HCT116 (cell line): Measurements from ENCODE around the gene ARHGDIA. TPM values are rescaled to one million over a fixed set of nuclear protein-coding genes. Genes with fewer than 3 reads are reported as not detected.

Source experiments
- ATAC-seq: fragments of 200-7000 bp; cut with Tn5 transposase; 2 replicates; pipeline ENCODE4 v1.9.1; 2020; ENCODE audit warnings: mild to moderate bottlenecking, moderate library complexity
- BruUV-seq: library from RNA; stranded (reverse); fragments of 400-500 nt; replicated peaks from 2 replicates; lab custom pipeline; 2021; lab: Mats Ljungman, UMichigan
- CTCF ChIA-PET: fragments of 300-600 bp; sonication (Branson Sonifier 250); formaldehyde crosslinking; loops from one replicate; lab custom pipeline; 2021; ENCODE audit warnings: antibody characterized with exemption; lab: Charles Lee
- POLR2A ChIA-PET: fragments of 300-600, 350-600 bp; sonication (Branson Sonifier 250); formaldehyde crosslinking; loops from one replicate; lab custom pipeline; 2021; ENCODE audit warnings: antibody characterized with exemption; lab: Charles Lee
- RAD21 ChIA-PET, 2 experiments: fragments of 300-600 bp; sonication (Branson Sonifier 250); formaldehyde crosslinking; loops; one replicate each; lab custom pipeline; 2023; ENCODE audit warnings: low total read pairs in 2 of 2; ENCODE audit not compliant: uncharacterized antibody in 2 of 2, unreplicated experiment in 2 of 2, low non-redundant PET in 1 of 2; lab: Charles Lee
- DNase-seq: peaks from one replicate; pipeline ENCODE4 v3.0.0-alpha.2; 2010; ENCODE audit warnings: low read depth, low spot score
- H2AFZ ChIP-seq: fragments of 200-600 bp; shearing (Covaris generic), sonication (generic); 2 replicates; pipeline ENCODE4 v1.6.1; 2017; ENCODE audit warnings: low read depth, mixed run types, mixed read lengths, antibody characterized with exemption, low read length; ENCODE audit not compliant: poor library complexity, severe bottlenecking
- H3K27ac ChIP-seq: 2 replicates; pipeline ENCODE4 v1.5.1; 2012; ENCODE audit warnings: low read depth, low read length
- H3K27me3 ChIP-seq: fragments of 200-600 bp; sonication (generic); 2 replicates; pipeline ENCODE4 v1.6.1; 2016; ENCODE audit warnings: mixed run types, low read length, mixed read lengths; ENCODE audit not compliant: insufficient read depth
- H3K36me3 ChIP-seq, 2 experiments: fragments of 200-500 bp in 1 of 2; fragments of 200-600 bp in 1 of 2; sonication (Bioruptor generic) in 1 of 2; sonication (generic) in 1 of 2; 2 replicates each; pipeline versions ENCODE4 v1.5.1 to v1.6.1; 2014 to 2016; ENCODE audit warnings: low read length in 2 of 2, inconsistent platforms in 1 of 2, mixed read lengths in 1 of 2, mixed run types in 1 of 2; ENCODE audit not compliant: insufficient read depth in 2 of 2, control insufficient read depth in 1 of 2
- H3K4me1 ChIP-seq, 2 experiments: fragments of 200-600 bp in 1 of 2; sonication (generic) in 1 of 2; 2 replicates each; pipeline versions ENCODE4 v1.5.1 to v1.6.1; 2012 to 2017; ENCODE audit warnings: low read length in 2 of 2, inconsistent platforms in 1 of 2, mild to moderate bottlenecking in 1 of 2, mixed read lengths in 1 of 2, mixed run types in 1 of 2, moderate library complexity in 1 of 2; ENCODE audit not compliant: insufficient read depth in 2 of 2, control insufficient read depth in 1 of 2
- H3K4me2 ChIP-seq: fragments of 200-600 bp; sonication (generic); 2 replicates; pipeline ENCODE4 v1.6.1; 2017; ENCODE audit warnings: mixed run types, low read length, mixed read lengths
- H3K4me3 ChIP-seq, 2 experiments: fragments of 200-600 bp in 1 of 2; sonication (generic) in 1 of 2; replicated peaks in 1 of 2; 2 replicates each; pipeline ENCODE4 v1.5.1; 2011 to 2016; ENCODE audit warnings: low read length in 2 of 2, control low read depth in 1 of 2, low read depth in 1 of 2, mild to moderate bottlenecking in 1 of 2, mixed read lengths in 1 of 2, mixed run types in 1 of 2
- H3K79me2 ChIP-seq: fragments of 200-600 bp; sonication (generic); 2 replicates; pipeline ENCODE4 v1.6.1; 2017; ENCODE audit warnings: mild to moderate bottlenecking, mixed run types, low read length, moderate library complexity, mixed read lengths; ENCODE audit not compliant: insufficient read depth
- H3K9ac ChIP-seq: fragments of 200-600 bp; sonication (generic); 2 replicates; pipeline ENCODE4 v1.6.1; 2016; ENCODE audit warnings: low read length, mixed read lengths
- H3K9me2 ChIP-seq: fragments of 200-600 bp; sonication (generic), shearing (Covaris generic); 2 replicates; pipeline ENCODE4 v1.6.1; 2017; ENCODE audit warnings: mixed run types, mild to moderate bottlenecking, moderate library complexity; ENCODE audit not compliant: insufficient read depth
- H3K9me3 ChIP-seq, 2 experiments: fragments of 200-500 bp in 1 of 2; fragments of 200-600 bp in 1 of 2; sonication (Bioruptor generic) in 1 of 2; sonication (generic) in 1 of 2; 2 replicates each; pipeline ENCODE4 v1.6.1; 2014 to 2017; ENCODE audit warnings: low read length in 2 of 2, mixed read lengths in 2 of 2, inconsistent platforms in 1 of 2, low read depth in 1 of 2, mild to moderate bottlenecking in 1 of 2, mixed run types in 1 of 2, moderate library complexity in 1 of 2; ENCODE audit not compliant: control insufficient read depth in 1 of 2, insufficient read depth in 1 of 2
- H4K20me1 ChIP-seq: fragments of 200-600 bp; sonication (generic), shearing (Covaris generic); 2 replicates; pipeline ENCODE4 v1.6.1; 2017; ENCODE audit warnings: mixed run types, mild to moderate bottlenecking, moderate library complexity; ENCODE audit not compliant: insufficient read depth
- CBX3 ChIP-seq: IDR thresholded peaks from 2 replicates; pipeline ENCODE4 v1.6.1; 2012; ENCODE audit warnings: low read depth
- CEBPB ChIP-seq: IDR thresholded peaks from 2 replicates; pipeline ENCODE4 v1.6.1; 2012; ENCODE audit warnings: low read depth
- EGR1 ChIP-seq: IDR thresholded peaks from 2 replicates; pipeline ENCODE4 v1.6.1; 2012; ENCODE audit warnings: low read depth
- EZH2 ChIP-seq: fragments of 200-600 bp; sonication (generic); IDR thresholded peaks from 2 replicates; pipeline ENCODE4 v1.6.1; 2017; ENCODE audit warnings: antibody characterized with exemption, mixed run types
- JUND ChIP-seq: IDR thresholded peaks from 2 replicates; pipeline ENCODE4 v1.6.1; 2012
- POLR2A ChIP-seq: IDR thresholded peaks from 2 replicates; pipeline ENCODE4 v1.7.0; 2011; ENCODE audit warnings: borderline replicate concordance; ENCODE audit not compliant: insufficient read depth, insufficient read length; ENCODE audit errors: extremely low read depth
- POLR2AphosphoS5 ChIP-seq: IDR thresholded peaks from 2 replicates; pipeline ENCODE4 v1.6.1; 2011; ENCODE audit warnings: mild to moderate bottlenecking, low read depth, low read length, moderate library complexity
- RAD21 ChIP-seq: IDR thresholded peaks from 2 replicates; pipeline ENCODE4 v1.6.1; 2012; ENCODE audit warnings: low read depth, mild to moderate bottlenecking
- SIN3A ChIP-seq: IDR thresholded peaks from 2 replicates; pipeline ENCODE4 v1.6.1; 2012; ENCODE audit warnings: low read depth
- SP1 ChIP-seq: IDR thresholded peaks from 2 replicates; pipeline ENCODE4 v1.6.1; 2012; ENCODE audit warnings: low read depth
- TCF7L2 ChIP-seq: IDR thresholded peaks from 2 replicates; pipeline ENCODE4 v1.7.0; 2011; ENCODE audit warnings: borderline replicate concordance, inconsistent platforms; ENCODE audit not compliant: insufficient read depth, insufficient read length; ENCODE audit errors: extremely low read depth
- YY1 ChIP-seq: IDR thresholded peaks from 2 replicates; pipeline ENCODE4 v1.6.1; 2011; ENCODE audit warnings: low read length, low read depth, moderate library complexity, mild to moderate bottlenecking; ENCODE audit not compliant: insufficient replicate concordance; ENCODE audit errors: extremely low read depth
- ZFX ChIP-seq: fragments of 450-650 bp; IDR thresholded peaks from 2 replicates; pipeline ENCODE4 v1.6.1; 2017
- ZNF274 ChIP-seq: fragments of 200-500 bp; sonication (Bioruptor generic); IDR thresholded peaks from 2 replicates; pipeline ENCODE4 v1.6.1; 2014; ENCODE audit warnings: mild to moderate bottlenecking, low read depth, low read length, inconsistent platforms
- intact Hi-C: fragments of 100-400 bp; cut with micrococcal nuclease; formaldehyde crosslinking; loops from 2 replicates; pipeline ENCODE4 v1.10.0; 2022
- total RNA-seq: library from RNA; stranded (reverse); gene quantifications from one replicate; pipeline ENCODE4 v1.2.1, GENCODE V29; 2021; ENCODE audit not compliant: unreplicated experiment
- TF ChIP-seq, protein P1 (sequence below): IDR thresholded peaks from 2 replicates; pipeline ENCODE4 v1.6.1; 2012
- TF ChIP-seq, protein P2 (sequence below), 3 experiments: fragments of 200-600 bp in 1 of 3; sonication (generic) in 1 of 3; IDR thresholded peaks in 2 of 3; conservative IDR thresholded peaks in 1 of 3; 2 replicates each; pipeline ENCODE4 v1.5.1; 2012 to 2017; ENCODE audit warnings: low read depth in 2 of 3, low read length in 2 of 3, antibody characterized with exemption in 1 of 3, borderline replicate concordance in 1 of 3, control low read depth in 1 of 3, mild to moderate bottlenecking in 1 of 3, mixed read lengths in 1 of 3, mixed run types in 1 of 3, moderate library complexity in 1 of 3; ENCODE audit not compliant: insufficient read depth in 1 of 3
- TF ChIP-seq, protein P3 (sequence below): IDR thresholded peaks from 2 replicates; pipeline ENCODE4 v1.6.1; 2012
- TF ChIP-seq, protein P4 (sequence below): IDR thresholded peaks from 2 replicates; pipeline ENCODE4 v1.6.1; 2012; ENCODE audit warnings: low read depth

ARHGDIA gene
- total RNA-seq, 1 experiment from 2014 or later: 554 TPM

DNA sequence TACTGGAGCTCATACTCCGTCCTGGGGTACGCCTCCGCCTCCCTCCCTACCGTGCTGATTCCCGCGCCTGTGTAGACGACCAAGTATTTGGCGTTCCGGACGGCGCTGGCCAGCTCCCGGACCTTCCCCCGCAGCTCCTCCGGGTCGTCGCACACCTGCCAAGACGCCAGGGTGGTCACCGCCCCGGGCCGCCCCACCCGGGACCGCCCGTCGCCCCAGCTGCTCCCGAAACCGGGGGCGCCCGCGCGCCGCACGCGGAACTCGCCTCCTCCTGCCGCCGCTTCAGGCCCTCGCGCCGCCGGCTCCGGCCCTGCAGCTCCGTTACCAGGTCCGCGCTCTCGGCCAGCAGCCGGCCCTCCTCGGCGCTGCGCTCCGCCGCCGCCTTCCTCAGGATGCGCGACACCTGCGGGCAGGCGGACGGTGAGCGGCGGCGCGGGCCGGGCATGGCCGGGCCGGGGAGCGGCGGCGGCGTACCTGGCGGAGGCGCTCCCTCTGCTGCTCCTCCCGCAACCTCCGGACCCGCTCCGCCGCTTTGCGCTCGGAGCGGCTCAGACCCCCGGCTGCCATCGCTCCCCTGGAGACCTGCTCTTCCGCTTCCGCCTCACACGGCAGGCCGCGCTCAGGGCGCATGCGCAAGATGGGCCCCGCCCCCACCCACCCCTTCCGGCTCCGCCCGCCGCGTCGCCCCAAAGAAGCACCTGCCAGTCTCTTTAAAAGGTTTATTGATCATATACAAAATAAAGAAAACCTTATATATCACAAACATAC lies 46.6 kb upstream of the ARHGDIA start, which contains the start of gene SIRT7:
Gene SIRT7 (minus strand): TSS at position 612 of the 768 bp plus-strand sequence. CDS start 45 bp downstream, at position 567.
- Histone ChIP-seq H3K9me3 (no peaks in the 10 kb centered on the region), H2AFZ (no peak within 1 kb of the TSS), H3K27me3 (no peaks in the 10 kb centered on the region)
- no TSS peak for BruUV-seq
- peak; percentile 39 for DNase-seq
- RAD21 ChIA-PET: no interaction called here
- TF ChIP-seq, protein P1, sequence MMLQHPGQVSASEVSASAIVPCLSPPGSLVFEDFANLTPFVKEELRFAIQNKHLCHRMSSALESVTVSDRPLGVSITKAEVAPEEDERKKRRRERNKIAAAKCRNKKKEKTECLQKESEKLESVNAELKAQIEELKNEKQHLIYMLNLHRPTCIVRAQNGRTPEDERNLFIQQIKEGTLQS: no peak
- TF ChIP-seq EZH2 (no peak), ZFX (peak; percentile 67; the same call in 1 of the 2 replicates), JUND (no peak), POLR2AphosphoS5 (peak; percentile 92), CBX3 (no peak), TCF7L2 (no peak), EGR1 (no peak), ZNF274 (no peak), SIN3A (peak; percentile 70; the same call in 1 of the 2 replicates), SP1 (peak; percentile 52; the same call in 1 of the 2 replicates), CEBPB (no peak), POLR2A (peak; percentile 36), RAD21 (no peak), YY1 (peak; percentile 78)
- TF ChIP-seq, protein P2, sequence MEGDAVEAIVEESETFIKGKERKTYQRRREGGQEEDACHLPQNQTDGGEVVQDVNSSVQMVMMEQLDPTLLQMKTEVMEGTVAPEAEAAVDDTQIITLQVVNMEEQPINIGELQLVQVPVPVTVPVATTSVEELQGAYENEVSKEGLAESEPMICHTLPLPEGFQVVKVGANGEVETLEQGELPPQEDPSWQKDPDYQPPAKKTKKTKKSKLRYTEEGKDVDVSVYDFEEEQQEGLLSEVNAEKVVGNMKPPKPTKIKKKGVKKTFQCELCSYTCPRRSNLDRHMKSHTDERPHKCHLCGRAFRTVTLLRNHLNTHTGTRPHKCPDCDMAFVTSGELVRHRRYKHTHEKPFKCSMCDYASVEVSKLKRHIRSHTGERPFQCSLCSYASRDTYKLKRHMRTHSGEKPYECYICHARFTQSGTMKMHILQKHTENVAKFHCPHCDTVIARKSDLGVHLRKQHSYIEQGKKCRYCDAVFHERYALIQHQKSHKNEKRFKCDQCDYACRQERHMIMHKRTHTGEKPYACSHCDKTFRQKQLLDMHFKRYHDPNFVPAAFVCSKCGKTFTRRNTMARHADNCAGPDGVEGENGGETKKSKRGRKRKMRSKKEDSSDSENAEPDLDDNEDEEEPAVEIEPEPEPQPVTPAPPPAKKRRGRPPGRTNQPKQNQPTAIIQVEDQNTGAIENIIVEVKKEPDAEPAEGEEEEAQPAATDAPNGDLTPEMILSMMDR (IDR thresholded peaks at IDR 0.05 in 2 of 3, conservative IDR thresholded peaks at IDR 0.05 in 1 of 3; ENCODE audit: borderline replicate concordance in 1 of 3, insufficient read depth in 1 of 3, low read depth in 2 of 3, low read length in 2 of 3): no peak
- TF ChIP-seq, protein P3, sequence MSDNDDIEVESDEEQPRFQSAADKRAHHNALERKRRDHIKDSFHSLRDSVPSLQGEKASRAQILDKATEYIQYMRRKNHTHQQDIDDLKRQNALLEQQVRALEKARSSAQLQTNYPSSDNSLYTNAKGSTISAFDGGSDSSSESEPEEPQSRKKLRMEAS: no peak; the same call in 1 of the 2 replicates
- TF ChIP-seq, protein P4, sequence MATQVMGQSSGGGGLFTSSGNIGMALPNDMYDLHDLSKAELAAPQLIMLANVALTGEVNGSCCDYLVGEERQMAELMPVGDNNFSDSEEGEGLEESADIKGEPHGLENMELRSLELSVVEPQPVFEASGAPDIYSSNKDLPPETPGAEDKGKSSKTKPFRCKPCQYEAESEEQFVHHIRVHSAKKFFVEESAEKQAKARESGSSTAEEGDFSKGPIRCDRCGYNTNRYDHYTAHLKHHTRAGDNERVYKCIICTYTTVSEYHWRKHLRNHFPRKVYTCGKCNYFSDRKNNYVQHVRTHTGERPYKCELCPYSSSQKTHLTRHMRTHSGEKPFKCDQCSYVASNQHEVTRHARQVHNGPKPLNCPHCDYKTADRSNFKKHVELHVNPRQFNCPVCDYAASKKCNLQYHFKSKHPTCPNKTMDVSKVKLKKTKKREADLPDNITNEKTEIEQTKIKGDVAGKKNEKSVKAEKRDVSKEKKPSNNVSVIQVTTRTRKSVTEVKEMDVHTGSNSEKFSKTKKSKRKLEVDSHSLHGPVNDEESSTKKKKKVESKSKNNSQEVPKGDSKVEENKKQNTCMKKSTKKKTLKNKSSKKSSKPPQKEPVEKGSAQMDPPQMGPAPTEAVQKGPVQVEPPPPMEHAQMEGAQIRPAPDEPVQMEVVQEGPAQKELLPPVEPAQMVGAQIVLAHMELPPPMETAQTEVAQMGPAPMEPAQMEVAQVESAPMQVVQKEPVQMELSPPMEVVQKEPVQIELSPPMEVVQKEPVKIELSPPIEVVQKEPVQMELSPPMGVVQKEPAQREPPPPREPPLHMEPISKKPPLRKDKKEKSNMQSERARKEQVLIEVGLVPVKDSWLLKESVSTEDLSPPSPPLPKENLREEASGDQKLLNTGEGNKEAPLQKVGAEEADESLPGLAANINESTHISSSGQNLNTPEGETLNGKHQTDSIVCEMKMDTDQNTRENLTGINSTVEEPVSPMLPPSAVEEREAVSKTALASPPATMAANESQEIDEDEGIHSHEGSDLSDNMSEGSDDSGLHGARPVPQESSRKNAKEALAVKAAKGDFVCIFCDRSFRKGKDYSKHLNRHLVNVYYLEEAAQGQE: no peak
- TF ChIP-seq, all 23 proteins: peak for 6
- peak within 1 kb of the TSS; percentile 82 for H3K4me2 ChIP-seq
- H4K20me1 ChIP-seq: no peaks in the 10 kb centered on the region
- ChIA-PET POLR2A (interaction anchor here (1.0 to 1.2 kb wide), 2 partner anchors 9 to 49 kb away, joined by 3 to 7 read pairs; no protein-coding TSS in a partner anchor), CTCF (interaction anchor here (1.1 kb wide), 1 partner anchor 10 kb away, joined by 5 read pairs; the partner anchor contains the start of gene MAFG)
- H3K4me1 ChIP-seq: peaks cover 25 to 46% of the 10 kb centered on the region in 2 experiments
- intact Hi-C loops: no loop called here
- H3K79me2 ChIP-seq: peaks cover 79% of the 10 kb centered on the region
- peak within 1 kb of the TSS; percentile 66 to 67 for H3K4me3 ChIP-seq
- no peaks in the 10 kb centered on the region for H3K9me2 ChIP-seq
- peak within 1 kb of the TSS; percentile 88 for H3K9ac ChIP-seq
- peak; percentile 75 for ATAC-seq
- H3K27ac ChIP-seq: peak within 1 kb of the TSS; percentile 90
- peaks cover 36 to 66% of the 10 kb centered on the region in 2 experiments; a peak in 3 of 4 replicates for H3K36me3 ChIP-seq
